ENCODE results near the gene GRM2. TPM values are rescaled to one million over a fixed set of nuclear protein-coding genes. Genes with fewer than 3 reads are reported as not detected.

The GRM2 gene
- total RNA-seq, 2 experiments from 2014 or later: 1.4 to 2.2 TPM

DNA sequence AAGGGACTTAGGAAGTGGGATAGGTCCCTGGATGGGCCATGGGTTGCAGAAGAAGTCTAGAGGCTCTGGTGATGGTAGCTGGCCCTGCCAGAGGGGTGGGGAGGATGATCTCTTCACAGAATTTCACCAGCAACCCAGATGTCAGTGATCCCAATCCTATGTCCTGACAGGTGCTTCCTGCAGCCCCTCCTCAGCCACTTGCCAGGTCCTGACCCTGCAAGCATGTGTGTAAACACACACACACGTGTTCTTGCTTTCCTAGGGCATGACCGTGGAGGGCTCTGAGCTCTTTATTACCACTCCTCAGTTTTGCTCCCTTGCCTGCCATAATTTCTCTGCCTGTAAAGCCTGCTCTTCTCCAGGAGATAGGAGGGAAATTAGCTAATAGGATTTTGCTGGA, 23.3 kb upstream of the GRM2 start:
- ATAC-seq (ENCODE audit: low read depth) (no peak), DNase-seq (no peak)
- Mint-ChIP-seq H3K27me3 (no peaks in the 10 kb centered on the region), H3K9me3 (no peaks in the 10 kb centered on the region), H3K4me3 (no peak overlapping the region), H3K36me3 (peaks cover 30% of the 10 kb centered on the region), H3K4me1 (peaks cover 68% of the 10 kb centered on the region), H3K27ac (no peak overlapping the region)
- POLR2A ChIA-PET: interaction anchor here (0.6 to 1.4 kb wide), 4 partner anchors 8 to 294 kb away, joined by 4 to 6 read pairs (median 5); partner anchors contain the start of gene DCAF1

- Mint-ChIP-seq H3K9me3 (no peaks in the 10 kb centered on the region), H3K4me1 (peaks cover 64% of the 10 kb centered on the region), H3K27me3 (no peaks in the 10 kb centered on the region), H3K36me3 (peaks cover 37% of the 10 kb centered on the region), H3K27ac (peak overlapping the region; percentile 90), H3K4me3 (peak overlapping the region; percentile 72)
- DNase-seq (no peak), ATAC-seq (ENCODE audit: low read depth) (no peak)
- POLR2A ChIA-PET: interaction anchor here (0.6 to 2.1 kb wide), 5 partner anchors 15 to 300 kb away, joined by 4 to 17 read pairs (median 6); partner anchors contain the start of genes DCAF1 and MANF
Observed at GRCh38 chr3:51684971-51685751, 21.7 kb upstream of the GRM2 start.

DNA sequence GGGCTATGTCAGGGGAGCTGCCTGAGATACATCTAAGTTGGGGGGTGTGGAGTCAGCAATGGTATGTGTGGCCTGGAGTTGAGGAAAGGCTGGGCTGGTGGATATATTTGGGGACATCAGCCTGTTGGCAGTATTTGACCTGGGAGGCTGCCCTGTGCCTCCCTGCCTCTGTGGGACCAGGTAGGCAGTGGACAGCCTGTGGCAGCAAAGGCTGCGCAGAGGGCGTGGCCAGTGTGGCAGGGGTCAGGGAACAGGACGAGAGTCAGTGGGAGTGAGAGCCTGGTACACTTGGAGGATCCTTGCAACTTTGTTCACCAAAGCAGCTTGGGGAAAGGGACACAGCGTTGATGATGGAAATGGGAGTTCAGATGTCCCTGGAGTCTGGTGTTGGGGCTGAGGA, 20.8 kb upstream of the GRM2 start:
- H3K27ac Mint-ChIP-seq: peak overlapping the region; percentile 90
- no peak for ATAC-seq (ENCODE audit: low read depth)
- H3K36me3 Mint-ChIP-seq: peaks cover 35% of the 10 kb centered on the region

DNA sequence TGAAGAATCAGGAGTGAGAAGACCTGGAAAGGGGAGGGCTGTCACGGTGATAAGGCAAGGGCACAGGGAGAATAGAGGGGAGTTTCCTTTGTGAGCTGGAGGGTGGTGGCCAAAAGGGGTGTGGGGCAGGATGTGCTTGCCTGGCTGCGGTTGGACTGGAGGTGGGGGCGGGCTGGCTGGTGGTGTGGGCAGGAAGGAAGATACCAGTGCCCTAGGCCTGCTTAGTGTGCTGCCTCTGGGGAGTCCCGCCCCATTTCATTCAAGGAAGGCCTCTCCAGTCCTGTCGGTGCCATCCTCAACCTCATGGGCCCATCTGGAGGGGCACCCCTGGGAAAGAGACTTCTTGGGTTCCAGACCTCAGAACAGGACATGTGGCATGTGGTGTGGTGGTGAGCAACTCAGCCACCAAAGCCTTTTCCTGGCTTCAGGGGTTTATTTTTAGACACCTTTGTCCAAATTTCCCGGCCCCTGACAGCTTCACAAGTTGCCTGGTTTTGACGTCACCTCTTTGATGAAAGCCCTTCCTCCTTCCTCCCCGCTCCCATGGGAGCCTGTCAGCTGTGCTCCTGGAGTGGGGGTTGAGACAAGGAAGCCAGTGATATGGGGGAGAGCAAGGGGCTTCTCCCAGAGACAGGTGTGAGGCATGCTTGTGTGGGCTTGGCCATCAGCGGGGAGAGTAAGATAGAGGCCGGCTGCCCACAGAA, 20.2 kb upstream of the GRM2 start:
- ATAC-seq (ENCODE audit: low read depth) (peak; percentile 81), DNase-seq (peak; percentile 80)
- POLR2A ChIA-PET: interaction anchor here (0.6 to 2.1 kb wide), 10 partner anchors 9 to 302 kb away, joined by 3 to 17 read pairs (median 4); partner anchors contain the start of genes DCAF1 and MANF
- Mint-ChIP-seq H3K4me3 (peak overlapping the region; percentile 72), H3K4me1 (peaks cover 52% of the 10 kb centered on the region), H3K27me3 (no peaks in the 10 kb centered on the region), H3K27ac (peak overlapping the region; percentile 90), H3K9me3 (no peaks in the 10 kb centered on the region), H3K36me3 (peaks cover 35% of the 10 kb centered on the region)

More for the DNA sequence above, 20.8 kb upstream of the GRM2 start:
- Mint-ChIP-seq H3K4me1 (peaks cover 59% of the 10 kb centered on the region), H3K9me3 (no peaks in the 10 kb centered on the region), H3K27me3 (no peaks in the 10 kb centered on the region), H3K4me3 (peak overlapping the region; percentile 72)
- POLR2A ChIA-PET: interaction anchor here (0.6 to 2.1 kb wide), 9 partner anchors 9 to 301 kb away, joined by 3 to 17 read pairs (median 4); partner anchors contain the start of genes DCAF1 and MANF
- DNase-seq: no peak

GRCh38 chr3:51687431-51688205, 19.2 kb upstream of the GRM2 start:
- Mint-ChIP-seq H3K4me3 (peak overlapping the region; percentile 72), H3K27me3 (no peaks in the 10 kb centered on the region), H3K27ac (peak overlapping the region; percentile 90), H3K9me3 (no peaks in the 10 kb centered on the region), H3K4me1 (peaks cover 45% of the 10 kb centered on the region), H3K36me3 (peaks cover 33% of the 10 kb centered on the region)
- ATAC-seq (ENCODE audit: low read depth): no peak
- DNase-seq: no peak
- POLR2A ChIA-PET: interaction anchor here (1.0 to 2.1 kb wide), 3 partner anchors 47 to 296 kb away, joined by 3 to 17 read pairs (median 7); partner anchors contain the start of gene DCAF1

DNA sequence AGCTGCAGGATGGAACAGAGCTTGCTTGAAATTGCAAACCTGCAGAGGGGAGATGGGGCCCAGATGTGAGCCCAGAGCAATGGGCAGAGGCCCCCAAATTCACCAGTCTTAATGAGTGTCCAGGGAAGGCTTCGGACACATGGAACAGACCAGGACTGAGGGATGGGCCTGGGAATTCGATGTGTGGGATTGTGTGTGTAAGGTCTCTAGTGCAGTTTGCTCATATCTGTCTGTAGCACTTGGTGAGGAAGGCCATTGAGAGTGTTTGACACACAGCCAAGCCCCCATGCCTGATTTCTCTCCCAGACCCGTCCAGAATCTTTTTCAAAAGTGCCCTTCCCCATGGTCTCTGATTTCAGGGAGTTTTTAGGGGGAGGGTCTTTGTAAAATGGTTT, 18.7 kb upstream of the GRM2 start:
- Mint-ChIP-seq H3K27me3 (no peaks in the 10 kb centered on the region), H3K36me3 (peaks cover 33% of the 10 kb centered on the region), H3K4me3 (no peak overlapping the region), H3K27ac (no peak overlapping the region), H3K9me3 (no peaks in the 10 kb centered on the region), H3K4me1 (peaks cover 44% of the 10 kb centered on the region)
- ATAC-seq (ENCODE audit: low read depth) (no peak), DNase-seq (no peak)
- POLR2A ChIA-PET: no interaction called here

- Mint-ChIP-seq H3K27me3 (no peaks in the 10 kb centered on the region), H3K36me3 (peaks cover 25% of the 10 kb centered on the region), H3K4me1 (peaks cover 29% of the 10 kb centered on the region), H3K9me3 (no peaks in the 10 kb centered on the region), H3K27ac (no peak overlapping the region), H3K4me3 (no peak overlapping the region)
- DNase-seq (no peak), ATAC-seq (ENCODE audit: low read depth) (no peak)
- POLR2A ChIA-PET: no interaction called here
Observed at GRCh38 chr3:51691021-51691420, 15.8 kb upstream of the GRM2 start.

DNA sequence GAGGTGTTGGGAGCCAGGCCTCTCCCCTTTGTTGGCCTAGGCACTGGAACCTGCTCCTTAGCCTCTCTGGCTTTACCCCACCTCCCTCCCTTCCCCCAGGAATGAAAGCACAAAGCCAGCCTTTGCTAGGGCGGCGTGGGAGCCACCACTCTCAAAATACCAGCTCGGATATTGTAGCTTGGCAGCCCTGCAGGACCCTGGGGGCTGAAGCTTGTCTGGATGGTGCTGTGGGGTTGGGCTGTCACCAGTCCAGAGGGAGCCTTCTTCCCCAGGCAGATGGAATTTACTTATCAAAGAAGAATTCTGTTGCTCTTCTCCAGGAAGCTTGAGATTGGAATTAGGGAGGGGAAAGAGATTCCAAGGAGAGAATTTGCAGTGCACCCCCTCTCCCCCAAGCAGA, 14.9 kb upstream of the GRM2 start:
- Mint-ChIP-seq H3K4me3 (no peak overlapping the region), H3K4me1 (peaks cover 21% of the 10 kb centered on the region), H3K27ac (no peak overlapping the region), H3K27me3 (no peaks in the 10 kb centered on the region), H3K36me3 (peaks cover 18% of the 10 kb centered on the region), H3K9me3 (no peaks in the 10 kb centered on the region)
- no peak for DNase-seq
- POLR2A ChIA-PET: interaction anchor here (1.5 kb wide), 1 partner anchor 20 kb away, joined by 4 read pairs; no protein-coding TSS in a partner anchor
- no peak for ATAC-seq (ENCODE audit: low read depth)

- no peak for DNase-seq
- Mint-ChIP-seq H3K36me3 (peaks cover 14% of the 10 kb centered on the region), H3K4me3 (no peak overlapping the region), H3K27me3 (no peaks in the 10 kb centered on the region), H3K9me3 (no peaks in the 10 kb centered on the region), H3K4me1 (peaks cover 14% of the 10 kb centered on the region), H3K27ac (no peak overlapping the region)
- no peak for ATAC-seq (ENCODE audit: low read depth)
- POLR2A ChIA-PET: interaction anchor here (1.2 to 1.5 kb wide), 2 partner anchors 21 to 193 kb away, joined by 3 to 4 read pairs; partner anchors contain the start of gene DCAF1
Observed at GRCh38 chr3:51692980-51693395, 13.9 kb upstream of the GRM2 start.

DNA sequence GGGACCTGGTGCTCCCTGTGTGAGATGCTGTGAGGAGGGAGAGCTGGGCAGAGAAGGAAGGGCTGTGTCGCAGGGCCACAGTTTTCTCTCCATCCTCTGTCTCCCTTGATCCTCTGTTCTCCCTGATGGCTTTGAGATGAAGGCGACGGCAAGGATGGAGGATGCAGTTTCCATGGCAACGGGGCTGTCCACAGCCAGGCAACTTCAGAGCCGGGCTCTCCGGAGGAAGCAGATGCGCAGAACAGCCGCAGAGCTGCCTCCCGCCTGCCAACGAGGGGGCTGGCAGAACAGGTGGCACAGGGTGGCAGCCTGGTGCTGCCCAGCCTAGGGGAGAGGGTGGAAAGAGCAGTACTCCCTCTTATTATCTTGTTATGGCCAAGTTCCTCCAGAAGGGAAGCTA, 9.9 kb upstream of the GRM2 start:
- no peak for ATAC-seq (ENCODE audit: low read depth)
- Mint-ChIP-seq H3K9me3 (no peaks in the 10 kb centered on the region), H3K4me1 (peaks cover 6% of the 10 kb centered on the region), H3K4me3 (no peak overlapping the region), H3K36me3 (peaks cover 12% of the 10 kb centered on the region), H3K27me3 (no peaks in the 10 kb centered on the region), H3K27ac (no peak overlapping the region)
- no peak for DNase-seq
- POLR2A ChIA-PET: no interaction called here

DNA sequence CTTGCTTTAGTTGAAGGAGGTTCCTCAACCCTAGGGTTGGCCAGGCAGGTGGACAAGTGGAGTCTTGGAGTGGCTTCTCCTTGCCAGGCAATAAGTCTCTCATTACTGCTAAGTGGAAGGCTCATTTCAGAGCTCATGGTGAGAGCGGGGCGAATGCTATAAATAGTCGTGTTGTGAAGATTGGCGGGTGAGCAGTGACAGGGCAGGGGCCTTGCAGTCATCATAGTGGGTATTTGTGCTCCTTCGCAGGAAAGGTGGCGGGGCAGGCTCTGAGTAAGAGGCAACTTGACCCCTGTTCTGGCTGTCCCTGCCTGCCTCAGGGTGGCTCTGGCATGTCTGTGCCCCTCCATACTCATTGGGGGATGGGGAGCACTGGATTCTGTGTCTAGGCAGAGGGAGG, 8.7 kb upstream of the GRM2 start:
- peaks cover 12% of the 10 kb centered on the region for H3K36me3 Mint-ChIP-seq

GRCh38 chr3:51700403-51700802, 6.5 kb upstream of the GRM2 start:
- no peak overlapping the region for H3K27ac Mint-ChIP-seq
- POLR2A ChIA-PET: no interaction called here

More for the DNA sequence above, 8.7 kb upstream of the GRM2 start:
- no peak for DNase-seq
- Mint-ChIP-seq H3K27ac (peak overlapping the region; percentile 47), H3K4me1 (peaks cover 6% of the 10 kb centered on the region), H3K9me3 (no peaks in the 10 kb centered on the region), H3K27me3 (no peaks in the 10 kb centered on the region), H3K4me3 (no peak overlapping the region)
- ATAC-seq (ENCODE audit: low read depth): no peak
- POLR2A ChIA-PET: no interaction called here

DNA sequence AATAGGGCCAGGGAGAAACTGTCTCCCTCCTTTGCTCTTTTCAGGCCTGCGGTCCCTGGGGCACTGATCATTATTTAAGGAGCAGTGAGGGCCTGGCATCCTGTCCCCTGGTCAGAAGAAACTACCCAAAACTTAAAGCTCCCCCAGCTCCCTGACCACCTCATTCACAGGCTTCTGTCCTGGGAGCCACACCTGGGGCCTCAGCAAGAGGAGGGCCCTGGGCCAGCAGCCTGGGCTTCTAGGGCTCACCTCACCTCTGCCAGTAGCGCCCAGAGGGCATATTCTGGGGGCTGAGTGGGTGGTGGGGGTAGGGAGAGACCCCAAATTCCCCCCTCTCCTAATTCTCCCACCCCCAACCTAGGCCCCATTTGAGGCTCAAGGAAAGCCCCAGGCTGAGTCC, 4.7 kb upstream of the GRM2 start:
- Mint-ChIP-seq H3K9me3 (no peaks in the 10 kb centered on the region), H3K4me3 (no peak overlapping the region), H3K4me1 (peaks cover 7% of the 10 kb centered on the region), H3K27ac (no peak overlapping the region), H3K36me3 (peaks cover 9% of the 10 kb centered on the region), H3K27me3 (peaks cover 1% of the 10 kb centered on the region)
- no peak for ATAC-seq (ENCODE audit: low read depth)
- POLR2A ChIA-PET: no interaction called here
- DNase-seq: no peak

More at GRCh38 chr3:51700403-51700802, 6.5 kb upstream of the GRM2 start:
- Mint-ChIP-seq H3K9me3 (no peaks in the 10 kb centered on the region), H3K27me3 (no peaks in the 10 kb centered on the region), H3K36me3 (peaks cover 7% of the 10 kb centered on the region), H3K4me3 (no peak overlapping the region), H3K4me1 (peaks cover 2% of the 10 kb centered on the region)
- ATAC-seq (ENCODE audit: low read depth): no peak
- DNase-seq: no peak

Measured in activated naive CD8-positive, alpha-beta T cell treated with anti-CD3 and anti-CD28 coated beads, Interleukin-2, amount 10 ng/mL, durations not matched to agents 7 days and 5 days (primary cell).